GM04504 (cell line): ENCODE measurements around the gene KCNJ13.

Experiments used
- DNase-seq: peaks from one replicate; pipeline ENCODE4 v3.0.0-alpha.2; 2012; ENCODE audit warnings: low read depth

KCNJ13 gene

GRCh38 chr2:232776435-232776834 is at the start of gene KCNJ13:
Gene KCNJ13 (minus strand): TSS chr2:232776565. CDS start chr2:232771362, 5,203 bp downstream.
- DNase-seq, result no peak

- DNase-seq, result no peak
Measured at GRCh38 chr2:232817756-232818155, 41.4 kb upstream of the KCNJ13 start.

- DNase-seq, result no peak
Measured at GRCh38 chr2:232816657-232817056, 40.3 kb upstream of the KCNJ13 start.

- DNase-seq, result no peak
Measured at GRCh38 chr2:232815569-232815968, 39.2 kb upstream of the KCNJ13 start.

GRCh38 chr2:232810444-232810843 is 34.1 kb upstream of the KCNJ13 start:
- DNase-seq, result no peak

- DNase-seq, result no peak
Measured at GRCh38 chr2:232809349-232810124, 33.2 kb upstream of the KCNJ13 start.

- DNase-seq, result no peak
Measured at GRCh38 chr2:232802091-232802490, 25.7 kb upstream of the KCNJ13 start.

GRCh38 chr2:232800166-232800565 is 23.8 kb upstream of the KCNJ13 start:
- no peak for DNase-seq

GRCh38 chr2:232798187-232798586 is 21.8 kb upstream of the KCNJ13 start:
- no peak for DNase-seq

- no peak for DNase-seq
Measured at GRCh38 chr2:232795920-232796319, 19.6 kb upstream of the KCNJ13 start.

- no peak for DNase-seq
Measured at GRCh38 chr2:232794981-232795380, 18.6 kb upstream of the KCNJ13 start.

- DNase-seq, result no peak
Measured at GRCh38 chr2:232793271-232793670, 16.9 kb upstream of the KCNJ13 start.

- DNase-seq, result no peak
Measured at GRCh38 chr2:232791518-232791917, 15.2 kb upstream of the KCNJ13 start.

- DNase-seq, result no peak
Measured at GRCh38 chr2:232789082-232789481, 12.7 kb upstream of the KCNJ13 start.

- no peak for DNase-seq
Measured at GRCh38 chr2:232787806-232788205, 11.4 kb upstream of the KCNJ13 start.

- no peak for DNase-seq
Measured at GRCh38 chr2:232783278-232783677, 6.9 kb upstream of the KCNJ13 start.

GRCh38 chr2:232781765-232782164 is 5.4 kb upstream of the KCNJ13 start:
- peak; percentile 21 for DNase-seq

GRCh38 chr2:232779934-232780333 is 3.6 kb upstream of the KCNJ13 start:
- DNase-seq, result no peak

GRCh38 chr2:232779465-232779864 is 3.1 kb upstream of the KCNJ13 start:
- no peak for DNase-seq

- DNase-seq, result no peak
Measured at GRCh38 chr2:232777276-232777675, 911 bp upstream of the KCNJ13 start.

GRCh38 chr2:232773815-232774214 is 2.5 kb downstream of the KCNJ13 start:
- no peak for DNase-seq

- no peak for DNase-seq
Measured at GRCh38 chr2:232772531-232772930, 3.8 kb downstream of the KCNJ13 start.

- no peak for DNase-seq
Measured at GRCh38 chr2:232771870-232772269, 4.5 kb downstream of the KCNJ13 start.

GRCh38 chr2:232770207-232770606 is 6.2 kb downstream of the KCNJ13 start:
- DNase-seq, result no peak
